ENCODE measurements around the gene ZNF408.

- TF ChIP-seq CTCF (IDR thresholded peaks at IDR 0.05; ENCODE audit: low read length) = no peak
- no peak for TF ChIP-seq EZH2 (IDR thresholded peaks at IDR 0.05; ENCODE audit: borderline replicate concordance, low read length)
Measured at GRCh38 chr11:46657186-46657585, 43.6 kb upstream of the ZNF408 start.
